B cell (primary cell): ENCODE data around the gene FRMD4A. TPM values are rescaled to one million over a fixed set of nuclear protein-coding genes. Genes with fewer than 3 reads are reported as not detected.

ENCODE experiments used
- ATAC-seq: fragments of 200-7000 bp; cut with Tn5 transposase; one replicate; pipeline ENCODE4 v1.10.0; 2021; ENCODE audit warnings: low read depth, mild to moderate bottlenecking, moderate number of reproducible peaks, moderate library complexity
- CTCF ChIA-PET: fragments of 350-600 bp; sonication (Branson Sonifier 250); formaldehyde crosslinking; loops from one replicate; lab custom pipeline; 2021; ENCODE audit warnings: antibody characterized with exemption, inconsistent platforms; lab: Charles Lee
- POLR2A ChIA-PET: fragments of 350-600 bp; sonication (Branson Sonifier 250); formaldehyde crosslinking; loops from one replicate; lab custom pipeline; 2021; ENCODE audit warnings: antibody characterized with exemption; lab: Charles Lee
- DNase-seq: peaks from one replicate; pipeline ENCODE4 v3.0.0; 2013
- H2AFZ ChIP-seq: 2 replicates; pipeline ENCODE4 v1.6.1; 2012; ENCODE audit warnings: mild to moderate bottlenecking, low read depth, low read length; ENCODE audit not compliant: insufficient read depth, poor library complexity, severe bottlenecking
- H3K27ac ChIP-seq, 2 donors: 1 replicate in 1 of 2; 2 replicates in 1 of 2; pipeline ENCODE4 v1.5.1; 2012 to 2013; ENCODE audit warnings: low read length in 2 of 2, mild to moderate bottlenecking in 2 of 2, moderate library complexity in 1 of 2
- H3K27me3 ChIP-seq, 4 experiments: fragments of 200-600 bp in 1 of 4; sonication (generic) in 1 of 4; replicated peaks in 1 of 4; 1 replicate in 2 of 4; 2 replicates in 2 of 4; pipeline versions ENCODE4 v1.6.1 to v1.7.0; 2013 to 2016; ENCODE audit warnings: low read length in 3 of 4, mild to moderate bottlenecking in 2 of 4, mixed read lengths in 1 of 4, moderate library complexity in 1 of 4; ENCODE audit not compliant: insufficient read depth in 4 of 4, control insufficient read depth in 3 of 4; ENCODE audit errors: control extremely low read depth in 1 of 4
- H3K36me3 ChIP-seq, 2 experiments: replicated peaks in 1 of 2; 1 replicate in 1 of 2; 2 replicates in 1 of 2; pipeline versions ENCODE4 v1.6.1 to v1.7.1; 2013; ENCODE audit warnings: low read length in 1 of 2; ENCODE audit not compliant: insufficient read depth in 2 of 2, control insufficient read depth in 1 of 2; ENCODE audit errors: control extremely low read depth in 1 of 2, extremely low read depth in 1 of 2
- H3K4me1 ChIP-seq, 2 donors: fragments of 200-600 bp in 1 of 2; sonication (generic) in 1 of 2; 1 replicate in 1 of 2; 2 replicates in 1 of 2; pipeline versions ENCODE4 v1.5.1 to v1.6.1; 2013 to 2017; ENCODE audit warnings: low read length in 2 of 2; ENCODE audit not compliant: control insufficient read depth in 2 of 2, insufficient read depth in 2 of 2
- H3K4me2 ChIP-seq: replicated peaks from 2 replicates; pipeline ENCODE3; 2012; ENCODE audit warnings: mild to moderate bottlenecking, low read depth, low read length; ENCODE audit not compliant: poor library complexity, severe bottlenecking
- H3K4me3 ChIP-seq, 5 experiments: fragments of 200-600 bp in 1 of 5; sonication (generic) in 1 of 5; 1 replicate in 3 of 5; 2 replicates in 2 of 5; pipeline versions ENCODE4 v1.5.1 to v1.7.0; 2011 to 2016; ENCODE audit warnings: low read length in 4 of 5, mild to moderate bottlenecking in 4 of 5, low read depth in 2 of 5, control low read depth in 1 of 5, moderate library complexity in 1 of 5; ENCODE audit not compliant: insufficient read depth in 1 of 5; ENCODE audit errors: control extremely low read depth in 1 of 5, extremely low read depth in 1 of 5
- H3K79me2 ChIP-seq: fragments of 200-600 bp; sonication (generic); one replicate; pipeline ENCODE4 v1.6.0; 2016; ENCODE audit warnings: low read length; ENCODE audit not compliant: control insufficient read depth, insufficient read depth
- H3K9ac ChIP-seq: fragments of 200-600 bp; sonication (generic); 2 replicates; pipeline ENCODE4 v1.6.1; 2017; ENCODE audit warnings: mild to moderate bottlenecking, low read length, moderate library complexity
- H3K9me3 ChIP-seq, 3 donors: one replicate each; pipeline versions ENCODE4 v1.6.1 to v1.7.1; 2013; ENCODE audit warnings: low read length in 2 of 3; ENCODE audit not compliant: control insufficient read depth in 2 of 3, insufficient read depth in 1 of 3; ENCODE audit errors: control extremely low read depth in 1 of 3
- H4K20me1 ChIP-seq: 2 replicates; pipeline ENCODE4 v1.6.0; 2012; ENCODE audit warnings: mild to moderate bottlenecking, low read length; ENCODE audit not compliant: insufficient read depth, control insufficient read depth, poor library complexity, severe bottlenecking
- H3K27ac Mint-ChIP-seq: one replicate; pipeline ENCODE4 v1.8.0; 2021; ENCODE audit warnings: mixed read lengths
- H3K27me3 Mint-ChIP-seq: one replicate; pipeline ENCODE4 v1.8.0; 2021; ENCODE audit warnings: mixed read lengths
- H3K4me1 Mint-ChIP-seq: one replicate; pipeline ENCODE4 v1.8.0; 2021; ENCODE audit warnings: mixed read lengths
- H3K4me3 Mint-ChIP-seq: one replicate; pipeline ENCODE4 v1.8.0; 2021; ENCODE audit warnings: mixed read lengths
- H3K9me3 Mint-ChIP-seq: one replicate; pipeline ENCODE4 v1.8.0; 2022; ENCODE audit warnings: mixed read lengths; ENCODE audit not compliant: insufficient read depth
- EZH2 ChIP-seq: IDR thresholded peaks from 2 replicates; pipeline ENCODE4 v1.6.1; 2012; ENCODE audit warnings: borderline replicate concordance, low read depth, mild to moderate bottlenecking, moderate library complexity, low read length; ENCODE audit not compliant: insufficient read depth, poor library complexity, severe bottlenecking
- WGBS: methylation state at CpG from one replicate; pipeline ENCODE4 v1.1.5; 2013; ENCODE audit warnings: missing lambda C conversion rate; ENCODE audit not compliant: insufficient coverage; 5-methylcytosine and 5-hydroxymethylcytosine counted together
- intact Hi-C: fragments of 100-400 bp; cut with micrococcal nuclease; formaldehyde crosslinking; loops from one replicate; pipeline ENCODE4 v1.10.0; 2022
- polyA plus RNA-seq: library from polyadenylated mRNA; depleted of rRNA; stranded (reverse); fragments of >200 nt; gene quantifications from 2 replicates; pipeline ENCODE4 v1.2.3, GENCODE V29; 2012
- total RNA-seq, 2 donors: library from RNA; stranded (reverse); fragments of 120-200 nt in 1 of 2; gene quantifications; 1 replicate in 1 of 2; 2 replicates in 1 of 2; pipeline versions ENCODE4 v1.2.3 to v1.2.4, GENCODE V29; 2013 to 2022
- TF ChIP-seq, protein P1 (sequence below): fragments of 200-600 bp; IDR thresholded peaks from one replicate; pipeline ENCODE4 v1.8.0; 2022; ENCODE audit warnings: antibody characterized with exemption, mild to moderate bottlenecking

FRMD4A gene
- total and polyA plus RNA-seq, 2 donors (not counting 1 experiment from before 2014, with no cell fraction given) = 0.76 to 3.4 TPM

DNA sequence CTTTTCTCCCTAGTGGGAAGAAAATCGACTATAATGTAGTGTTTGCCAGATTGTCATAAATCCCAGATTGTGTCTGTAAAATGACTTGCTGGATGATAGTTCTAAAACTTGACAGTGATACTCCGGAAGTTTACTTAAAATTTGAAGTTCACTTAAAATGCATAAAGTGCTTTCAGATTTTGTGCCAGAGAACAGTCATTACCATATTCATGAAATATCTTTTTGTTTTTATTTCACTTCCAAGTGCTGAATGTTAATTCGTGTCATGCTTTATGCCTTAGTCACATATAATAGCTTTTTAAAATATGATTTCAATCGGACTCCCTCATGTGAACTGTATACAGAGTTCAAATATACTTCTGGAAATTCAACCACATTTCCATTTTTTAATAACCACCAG is 713.6 kb downstream of the FRMD4A start:
- Histone ChIP-seq H3K4me3 (no peak overlapping the region), H3K4me2 (no peak overlapping the region), H3K79me2 (peaks cover 2% of the 10 kb centered on the region), H3K9ac (no peak overlapping the region), H2AFZ (no peak overlapping the region), H3K27me3 (no peaks in the 10 kb centered on the region), H3K27ac (no peak overlapping the region), H3K36me3 (peaks cover 18 to 64% of the 10 kb centered on the region in 2 experiments), H3K9me3 (no peaks in the 10 kb centered on the region), H3K4me1 (no peaks in the 10 kb centered on the region), H4K20me1 (no peaks in the 10 kb centered on the region)
- Mint-ChIP-seq H3K27ac (no peak overlapping the region), H3K4me3 (no peak overlapping the region), H3K9me3 (no peaks in the 10 kb centered on the region), H3K27me3 (no peaks in the 10 kb centered on the region), H3K4me1 (no peaks in the 10 kb centered on the region)
- POLR2A ChIA-PET = no interaction called here
- TF ChIP-seq, protein P1, sequence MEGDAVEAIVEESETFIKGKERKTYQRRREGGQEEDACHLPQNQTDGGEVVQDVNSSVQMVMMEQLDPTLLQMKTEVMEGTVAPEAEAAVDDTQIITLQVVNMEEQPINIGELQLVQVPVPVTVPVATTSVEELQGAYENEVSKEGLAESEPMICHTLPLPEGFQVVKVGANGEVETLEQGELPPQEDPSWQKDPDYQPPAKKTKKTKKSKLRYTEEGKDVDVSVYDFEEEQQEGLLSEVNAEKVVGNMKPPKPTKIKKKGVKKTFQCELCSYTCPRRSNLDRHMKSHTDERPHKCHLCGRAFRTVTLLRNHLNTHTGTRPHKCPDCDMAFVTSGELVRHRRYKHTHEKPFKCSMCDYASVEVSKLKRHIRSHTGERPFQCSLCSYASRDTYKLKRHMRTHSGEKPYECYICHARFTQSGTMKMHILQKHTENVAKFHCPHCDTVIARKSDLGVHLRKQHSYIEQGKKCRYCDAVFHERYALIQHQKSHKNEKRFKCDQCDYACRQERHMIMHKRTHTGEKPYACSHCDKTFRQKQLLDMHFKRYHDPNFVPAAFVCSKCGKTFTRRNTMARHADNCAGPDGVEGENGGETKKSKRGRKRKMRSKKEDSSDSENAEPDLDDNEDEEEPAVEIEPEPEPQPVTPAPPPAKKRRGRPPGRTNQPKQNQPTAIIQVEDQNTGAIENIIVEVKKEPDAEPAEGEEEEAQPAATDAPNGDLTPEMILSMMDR = no peak
- no peak for TF ChIP-seq EZH2
- CTCF ChIA-PET = no interaction called here
- no peak for DNase-seq
- WGBS = no CpG with 5 or more reads among the region's 4 CpGs
- no peak for ATAC-seq
- intact Hi-C loops = no loop called here

DNA sequence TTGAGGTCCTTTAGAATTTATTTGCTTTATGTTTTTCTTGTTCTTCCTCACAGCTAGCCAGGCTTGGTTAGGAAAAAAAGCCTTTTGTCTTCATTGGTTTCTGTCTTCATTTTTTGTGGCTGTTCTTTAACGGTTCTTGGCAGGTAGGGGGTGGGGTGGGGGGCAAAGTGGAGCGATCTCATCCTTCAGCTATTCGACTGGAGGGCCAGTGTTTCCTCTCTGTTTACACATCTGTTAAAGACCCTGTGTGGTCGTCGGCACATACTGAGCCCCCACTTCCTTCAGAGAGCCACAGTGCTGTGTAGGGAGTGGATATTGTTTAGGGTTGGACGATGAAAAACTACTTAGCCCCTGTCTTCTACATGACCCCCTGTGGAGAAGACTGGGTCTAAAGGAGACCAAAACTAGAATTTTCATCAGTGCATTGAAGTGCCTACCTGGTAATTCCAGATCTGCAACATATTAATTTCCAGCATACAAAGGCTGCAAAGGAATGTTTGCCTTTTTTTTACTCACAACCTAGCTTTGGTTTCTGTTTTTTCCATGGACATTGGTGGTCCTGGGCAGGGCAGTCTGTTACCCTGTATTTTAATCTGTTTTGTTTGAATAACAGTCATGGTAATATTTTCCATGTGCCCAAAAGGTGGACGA is 714.9 kb downstream of the FRMD4A start:
- no peak for TF ChIP-seq EZH2
- TF ChIP-seq, protein P1 = no peak
- peaks cover 2% of the 10 kb centered on the region for H3K79me2 ChIP-seq
- H3K27me3 Mint-ChIP-seq = no peaks in the 10 kb centered on the region
- no peak overlapping the region for H3K27ac Mint-ChIP-seq
- peaks cover 18 to 71% of the 10 kb centered on the region in 2 experiments for H3K36me3 ChIP-seq
- no peak overlapping the region for H3K27ac ChIP-seq
- H3K4me3 ChIP-seq = no peak overlapping the region
- CTCF ChIA-PET = no interaction called here
- intact Hi-C loops = no loop called here
- POLR2A ChIA-PET = no interaction called here
- H3K9me3 ChIP-seq = no peaks in the 10 kb centered on the region
- no peak overlapping the region for H3K4me2 ChIP-seq
- H3K9ac ChIP-seq = no peak overlapping the region
- H3K4me1 Mint-ChIP-seq = no peaks in the 10 kb centered on the region
- no peak overlapping the region for H2AFZ ChIP-seq
- no peak overlapping the region for H3K4me3 Mint-ChIP-seq
- ATAC-seq (no peak), DNase-seq (no peak)
- 50% methylated on average over 1 of the region's 7 CpGs for WGBS
- no peaks in the 10 kb centered on the region for H3K4me1 ChIP-seq
- no peaks in the 10 kb centered on the region for H4K20me1 ChIP-seq
- no peaks in the 10 kb centered on the region for H3K27me3 ChIP-seq
- H3K9me3 Mint-ChIP-seq = no peaks in the 10 kb centered on the region
